Activated T-cell treated with anti-CD3 and anti-CD28 coated beads, Interleukin-2, amount 50 U/mL, for 48 hours (primary cell): ENCODE data around the gene ZNF174.

Source experiments
- DNase-seq, 2 experiments: peaks; one replicate each; pipeline ENCODE4 v3.0.0-alpha.2; 2020

ZNF174 gene

DNA sequence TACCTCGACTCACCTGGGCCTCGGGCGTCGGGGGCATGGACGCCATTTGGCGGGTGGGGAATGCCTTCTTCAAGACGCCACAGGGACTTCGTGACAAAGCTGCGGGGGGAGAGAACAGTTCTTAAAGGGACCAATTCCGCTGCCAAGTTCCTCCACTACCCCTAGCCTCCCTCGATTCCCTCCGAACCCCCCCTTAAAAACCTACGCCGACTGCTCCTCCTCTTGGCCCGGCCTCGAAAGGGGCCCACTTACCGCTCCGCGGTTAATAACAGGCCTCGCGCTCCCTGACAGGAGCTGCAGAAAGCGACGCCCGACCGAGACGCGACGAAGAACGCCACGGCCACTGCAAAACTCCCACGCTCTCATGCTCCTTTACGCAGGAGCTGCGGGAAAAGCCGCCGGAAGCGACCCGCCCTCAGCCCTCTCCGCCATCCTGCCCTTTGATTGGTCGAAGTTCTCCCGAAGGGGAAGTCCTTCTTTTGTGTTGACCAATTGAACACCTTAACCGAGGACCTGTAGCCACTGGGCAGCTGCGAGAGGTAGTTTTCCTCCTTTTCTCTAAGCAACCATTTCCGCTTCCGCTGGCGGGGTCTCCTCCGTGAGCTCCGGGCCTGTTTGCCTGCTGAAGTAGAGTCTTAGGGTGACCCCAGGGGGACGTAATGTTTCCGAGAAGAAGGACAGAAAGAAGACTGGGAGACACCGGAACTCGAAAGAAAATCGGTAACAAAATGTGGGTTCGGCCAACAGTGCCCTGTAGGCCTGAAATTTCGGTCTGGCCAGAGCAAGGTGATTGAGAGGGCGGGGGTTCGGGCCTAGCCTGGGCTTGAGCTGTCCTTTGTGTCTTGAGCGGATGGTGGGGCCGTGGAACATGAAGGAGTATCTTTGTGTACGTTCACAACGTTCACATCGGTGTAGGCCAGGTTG lies 42.4 kb downstream of the ZNF174 start, which contains the start of the genes NAA60 and ZNF597:
TSS of gene NAA60 (plus strand) at position 573 of the 924 bp plus-strand sequence. CDS start 32,548 bp downstream, outside the sequence.
TSS of gene ZNF597 (minus strand) at position 397 of the 924 bp plus-strand sequence. CDS start at position 46, 351 bp downstream.
- DNase-seq = peak; percentile 78 to 85

DNA sequence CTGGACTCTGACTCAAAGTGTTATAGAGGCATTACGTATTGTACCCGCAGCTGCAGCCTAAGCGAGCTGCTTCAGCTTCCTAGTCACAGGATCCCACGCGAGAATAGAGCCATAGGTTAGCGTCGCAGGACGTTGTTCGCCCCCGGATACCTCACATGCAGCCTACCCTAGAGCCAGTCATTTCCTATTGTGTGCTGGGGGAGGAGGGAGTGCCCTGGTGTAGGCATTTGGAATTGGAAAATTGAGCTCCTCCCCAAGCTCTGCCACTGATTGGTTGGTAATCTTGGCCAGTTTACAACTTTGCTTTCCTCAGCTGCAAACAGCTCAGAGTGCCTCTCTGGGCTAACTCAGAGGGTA lies 43.0 kb downstream of the ZNF174 start:
- DNase-seq = peak; percentile 48 to 60

DNA sequence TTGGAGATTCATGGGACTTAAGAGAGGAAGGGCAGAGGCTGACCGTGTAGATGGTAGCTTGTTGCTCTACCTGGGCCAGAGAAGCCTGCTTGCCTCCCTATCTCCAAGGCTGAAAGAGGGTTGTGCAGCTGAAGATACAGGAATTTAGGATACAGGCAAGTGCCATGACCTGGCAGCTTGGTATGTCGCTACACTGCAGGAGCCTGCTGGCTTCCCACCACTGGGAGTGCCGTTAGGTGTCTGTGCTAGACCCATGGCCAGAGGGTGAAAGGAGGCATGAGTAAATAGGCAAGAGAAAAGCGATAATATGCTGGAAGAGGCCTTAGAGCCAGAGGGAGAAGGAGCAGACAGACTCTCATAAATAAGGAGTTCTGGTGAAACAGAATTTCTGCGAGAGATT lies 53.1 kb downstream of the ZNF174 start:
- no peak for DNase-seq

DNA sequence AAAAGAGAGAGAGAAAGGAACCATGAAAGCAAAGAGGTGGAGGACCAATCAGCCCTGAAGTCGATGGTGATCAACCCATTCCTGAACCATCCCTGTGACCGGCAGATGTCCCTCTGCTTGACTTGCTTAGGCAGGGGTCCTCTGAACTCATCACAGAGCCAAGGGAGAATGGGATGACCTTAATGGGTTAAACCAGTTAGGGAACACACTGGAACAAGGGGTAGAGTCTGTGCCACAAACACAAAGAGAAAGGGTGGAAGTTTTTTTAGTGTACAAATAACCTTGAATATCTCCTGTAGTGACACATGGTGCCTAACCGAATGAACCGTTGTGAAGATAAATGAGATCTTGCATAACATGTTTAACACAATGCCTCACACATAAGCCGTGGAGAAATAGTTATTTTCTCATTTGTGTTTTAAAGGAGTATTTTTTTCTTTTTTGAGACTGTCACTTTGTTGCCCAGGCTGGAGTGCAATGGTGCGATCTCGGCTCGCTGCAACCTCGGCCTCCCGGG lies 53.7 kb downstream of the ZNF174 start:
- no peak for DNase-seq

DNA sequence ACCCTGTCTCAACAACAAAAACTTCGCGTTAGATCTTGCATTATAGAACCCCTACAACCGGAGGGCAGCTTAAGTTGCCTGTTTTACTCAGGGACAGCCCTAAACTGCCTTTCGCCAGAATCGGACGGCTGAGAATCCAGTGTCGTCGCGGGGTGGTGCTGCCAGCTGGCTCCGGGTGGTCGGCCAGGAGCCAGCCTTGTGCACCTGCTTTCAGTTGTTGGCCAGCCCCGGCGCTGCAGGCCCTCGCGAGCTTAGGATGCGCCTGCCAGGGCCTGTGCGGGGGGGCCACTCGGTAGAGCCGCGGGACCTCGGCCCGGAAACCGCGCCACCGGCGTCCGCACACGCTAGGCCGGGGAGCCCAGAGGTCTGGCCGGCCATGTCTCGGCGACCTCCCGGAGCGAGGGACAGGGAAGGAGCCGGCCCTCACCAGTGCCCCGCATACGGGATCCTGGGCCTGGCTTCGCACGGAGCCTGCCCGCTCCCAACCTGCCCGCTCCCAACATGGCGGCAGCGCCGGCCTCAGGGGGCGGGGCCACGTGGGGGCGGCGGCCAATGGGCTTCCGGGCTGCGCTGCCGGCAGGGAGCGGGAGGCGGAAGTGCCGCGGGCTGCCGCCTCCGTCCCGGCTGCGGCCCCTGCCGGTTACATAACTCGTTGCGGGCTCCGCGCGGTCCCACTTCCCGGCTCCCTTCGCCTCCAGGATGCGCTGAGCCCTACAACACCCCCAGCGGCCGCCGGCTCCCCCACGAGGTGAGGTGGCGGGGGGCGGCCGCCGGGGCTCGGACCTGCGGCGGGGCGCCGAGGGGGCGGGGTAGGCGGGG lies 56.6 kb downstream of the ZNF174 start:
- DNase-seq = peak; percentile 89 to 92

DNA sequence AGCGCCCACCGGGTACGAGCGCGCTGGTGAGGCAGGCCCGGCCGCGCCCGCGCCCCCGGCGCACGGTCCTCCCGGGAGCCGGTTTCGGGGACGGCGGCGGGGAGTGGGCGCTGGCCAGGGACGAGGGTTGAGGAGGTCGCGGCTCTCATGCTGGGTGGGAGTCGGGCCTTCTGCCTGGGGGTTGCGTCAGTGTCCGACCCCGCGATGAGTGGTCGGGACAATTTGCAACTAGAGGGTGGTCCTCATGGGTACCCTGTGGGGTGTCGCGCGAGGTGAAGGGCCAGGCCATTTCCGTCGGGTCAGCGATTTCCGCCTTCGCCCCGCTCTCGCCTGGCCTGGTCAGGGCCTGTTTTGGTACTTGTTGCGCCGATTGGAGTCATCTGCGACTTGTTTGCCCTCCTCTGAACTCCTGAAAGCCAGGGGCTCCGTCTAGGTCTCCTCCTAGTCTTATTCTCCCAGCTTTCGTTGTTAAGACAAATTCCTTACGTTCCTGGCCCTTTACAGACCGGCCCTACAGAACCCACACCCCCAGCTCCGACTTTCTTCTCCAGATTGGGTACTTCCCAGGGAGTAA lies 57.4 kb downstream of the ZNF174 start:
- DNase-seq = peak; percentile 33 to 34

DNA sequence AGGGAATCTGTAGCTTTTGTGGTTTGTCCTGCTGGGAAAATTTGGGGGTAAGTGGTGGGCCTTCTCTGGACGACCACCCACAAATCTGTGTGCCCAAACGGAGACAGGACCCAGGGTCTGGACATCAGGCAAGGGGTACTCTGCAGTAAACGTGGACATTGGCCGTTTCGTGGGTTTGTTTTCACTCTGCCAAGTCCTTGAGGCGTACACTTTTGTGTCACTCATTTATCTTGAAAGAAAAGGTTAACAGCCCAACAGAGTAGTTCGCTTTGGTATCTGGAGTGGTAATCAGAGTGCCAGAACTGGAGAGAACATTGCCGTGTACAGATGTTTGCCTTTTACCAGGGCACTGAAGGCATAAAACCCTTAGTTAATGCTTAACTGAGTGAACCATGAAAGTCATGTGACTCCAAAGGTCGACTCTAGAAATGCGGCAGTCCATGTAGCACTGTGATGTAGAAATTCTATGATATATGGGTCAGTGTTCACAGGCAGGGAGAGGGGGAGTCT lies 57.9 kb downstream of the ZNF174 start:
- DNase-seq = no peak
